8988T (cell line): Measurements from ENCODE around the gene KIF2C.
"Not testable (repeated sequence)": the region's sequence is repeated elsewhere in the genome, so short reads cannot be mapped to it uniquely, and the experiment has no call there.

Experiments
- DNase-seq: peaks from one replicate; pipeline ENCODE4 v3.0.0; 2011

The KIF2C gene

DNA sequence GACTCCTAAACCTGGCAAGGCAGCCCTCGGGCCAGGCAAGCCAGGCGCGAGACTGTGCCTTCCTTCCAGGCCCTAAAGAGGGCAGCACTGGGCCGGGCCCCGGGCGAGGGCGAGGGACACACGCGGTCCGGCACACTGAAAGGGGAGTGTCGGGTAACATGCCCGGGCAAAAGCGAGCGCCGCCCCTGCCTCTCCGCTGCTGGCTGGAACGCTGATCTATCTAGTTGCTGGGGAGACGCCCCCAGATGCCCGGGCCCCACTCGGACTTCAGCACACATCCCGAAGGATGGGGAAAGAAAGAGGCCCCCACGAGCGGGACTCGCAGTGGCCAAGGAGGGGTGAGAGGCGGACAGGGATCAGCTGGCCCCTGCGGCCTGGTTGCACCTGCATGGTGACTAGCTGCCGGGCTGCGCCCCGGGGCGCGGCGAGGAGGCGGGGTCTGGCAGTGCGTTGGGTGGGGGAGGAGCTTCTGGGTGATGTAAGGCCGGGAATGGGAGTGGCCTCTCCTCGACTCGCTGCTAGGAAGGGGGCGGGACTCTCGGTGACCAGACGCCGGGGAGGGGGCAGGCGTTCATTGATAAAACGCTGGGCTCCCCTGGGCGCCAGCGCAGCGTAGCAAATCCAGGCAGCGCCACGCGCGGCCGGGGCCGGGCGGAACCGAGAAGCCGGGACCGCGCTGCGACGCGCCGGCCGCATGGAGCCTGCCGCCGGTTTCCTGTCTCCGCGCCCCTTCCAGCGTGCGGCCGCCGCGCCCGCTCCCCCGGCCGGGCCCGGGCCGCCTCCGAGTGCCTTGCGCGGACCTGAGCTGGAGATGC is 60.3 kb downstream of the KIF2C start, which contains the start of gene PLK3:
Gene PLK3, plus strand, starts transcription at position 608 of the 815 bp plus-strand sequence. Its CDS starts 87 bp downstream, at position 695.
- peak; percentile 84 for DNase-seq

- DNase-seq: no peak
Measured at GRCh38 chr1:44801491-44802305, 62.1 kb downstream of the KIF2C start.

- no peak for DNase-seq
Measured at GRCh38 chr1:44802306-44803061, 62.8 kb downstream of the KIF2C start.

GRCh38 chr1:44803062-44803311 is 63.4 kb downstream of the KIF2C start:
- DNase-seq: no peak

DNA sequence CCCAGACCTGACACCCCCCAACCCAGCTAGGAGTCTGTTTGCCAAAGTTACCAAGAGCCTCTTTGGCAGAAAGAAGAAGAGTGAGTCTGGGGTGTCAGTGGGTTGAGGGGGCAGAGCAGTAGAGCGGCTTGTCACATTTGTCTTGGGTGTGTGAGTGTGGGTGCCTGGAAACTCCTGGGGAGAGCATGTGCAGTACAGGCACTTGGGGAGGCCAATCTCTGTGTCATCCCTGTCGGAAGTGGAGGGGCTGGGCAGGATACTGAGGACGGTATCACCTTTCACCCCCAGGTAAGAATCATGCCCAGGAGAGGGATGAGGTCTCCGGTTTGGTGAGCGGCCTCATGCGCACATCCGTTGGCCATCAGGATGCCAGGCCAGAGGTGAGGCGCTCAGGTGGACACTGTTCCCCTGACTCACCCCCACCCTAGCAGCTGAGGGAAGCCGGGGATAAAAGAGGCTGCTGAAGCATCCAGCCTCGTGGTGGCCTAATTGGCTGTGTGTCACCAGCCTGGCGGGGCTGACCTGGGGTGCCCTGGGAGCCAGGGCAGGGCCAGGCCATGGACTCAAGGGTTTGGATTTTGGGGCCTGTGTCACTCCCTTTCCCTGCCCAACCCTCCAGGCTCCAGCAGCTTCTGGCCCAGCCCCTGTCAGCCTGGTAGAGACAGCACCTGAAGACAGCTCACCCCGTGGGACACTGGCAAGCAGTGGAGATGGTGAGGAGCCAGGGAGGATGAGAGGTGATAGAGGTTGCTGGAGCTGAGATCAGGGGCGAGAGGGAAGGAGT is 63.9 kb downstream of the KIF2C start:
- DNase-seq: no peak

DNA sequence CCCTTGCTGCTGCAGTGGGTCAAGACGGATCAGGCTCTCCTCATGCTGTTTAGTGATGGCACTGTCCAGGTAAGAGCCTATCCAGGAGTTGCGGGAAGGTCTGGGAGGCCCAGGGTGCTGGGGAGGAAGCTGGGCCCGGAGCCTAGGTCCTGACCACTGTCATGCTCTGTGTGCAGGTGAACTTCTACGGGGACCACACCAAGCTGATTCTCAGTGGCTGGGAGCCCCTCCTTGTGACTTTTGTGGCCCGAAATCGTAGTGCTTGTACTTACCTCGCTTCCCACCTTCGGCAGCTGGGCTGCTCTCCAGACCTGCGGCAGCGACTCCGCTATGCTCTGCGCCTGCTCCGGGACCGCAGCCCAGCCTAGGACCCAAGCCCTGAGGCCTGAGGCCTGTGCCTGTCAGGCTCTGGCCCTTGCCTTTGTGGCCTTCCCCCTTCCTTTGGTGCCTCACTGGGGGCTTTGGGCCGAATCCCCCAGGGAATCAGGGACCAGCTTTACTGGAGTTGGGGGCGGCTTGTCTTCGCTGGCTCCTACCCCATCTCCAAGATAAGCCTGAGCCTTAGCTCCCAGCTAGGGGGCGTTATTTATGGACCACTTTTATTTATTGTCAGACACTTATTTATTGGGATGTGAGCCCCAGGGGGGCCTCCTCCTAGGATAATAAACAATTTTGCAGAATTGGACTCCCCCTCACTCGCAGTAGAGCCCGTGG is 65.8 kb downstream of the KIF2C start:
- no peak for DNase-seq

DNA sequence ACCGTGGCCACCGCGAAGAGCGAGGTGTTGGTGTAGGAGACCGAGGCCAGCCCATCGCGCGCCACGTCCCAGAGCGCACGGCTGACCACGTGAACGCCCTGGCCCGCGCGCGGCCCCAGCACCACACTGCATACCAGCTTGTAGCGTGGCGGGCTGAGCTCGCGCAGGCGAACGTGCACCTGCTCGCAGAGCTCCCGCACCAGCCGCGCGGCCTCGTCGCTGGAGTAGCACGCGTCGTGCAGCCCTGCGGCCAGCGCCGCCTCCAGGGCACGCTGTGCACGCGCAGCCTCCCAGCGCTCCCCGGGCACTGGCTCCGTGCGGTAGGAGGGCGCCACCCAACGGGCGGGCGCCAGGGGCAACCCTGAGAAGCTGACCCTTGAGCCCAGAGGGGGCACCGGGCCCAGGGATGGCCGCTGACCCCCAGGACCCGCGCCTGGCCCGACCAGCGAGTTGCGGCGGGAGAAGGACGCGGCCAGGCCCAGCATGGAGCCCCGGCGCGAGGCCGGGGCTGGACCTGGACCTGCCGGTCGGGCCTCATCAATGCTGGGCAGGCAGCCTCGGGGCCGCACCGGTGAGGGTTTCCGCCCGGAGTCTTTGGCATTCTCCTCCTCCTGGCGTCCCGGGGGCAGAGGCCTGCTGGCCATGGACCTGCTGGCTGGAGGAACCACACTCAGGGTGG is 66.5 kb downstream of the KIF2C start:
- DNase-seq: no peak

GRCh38 chr1:44806704-44807363 is 67.2 kb downstream of the KIF2C start, which contains the start of gene DYNLT4:
Gene DYNLT4, minus strand, starts transcription at chr1:44807351. Its CDS starts 683 bp downstream, at chr1:44806668.
- no peak for DNase-seq

DNA sequence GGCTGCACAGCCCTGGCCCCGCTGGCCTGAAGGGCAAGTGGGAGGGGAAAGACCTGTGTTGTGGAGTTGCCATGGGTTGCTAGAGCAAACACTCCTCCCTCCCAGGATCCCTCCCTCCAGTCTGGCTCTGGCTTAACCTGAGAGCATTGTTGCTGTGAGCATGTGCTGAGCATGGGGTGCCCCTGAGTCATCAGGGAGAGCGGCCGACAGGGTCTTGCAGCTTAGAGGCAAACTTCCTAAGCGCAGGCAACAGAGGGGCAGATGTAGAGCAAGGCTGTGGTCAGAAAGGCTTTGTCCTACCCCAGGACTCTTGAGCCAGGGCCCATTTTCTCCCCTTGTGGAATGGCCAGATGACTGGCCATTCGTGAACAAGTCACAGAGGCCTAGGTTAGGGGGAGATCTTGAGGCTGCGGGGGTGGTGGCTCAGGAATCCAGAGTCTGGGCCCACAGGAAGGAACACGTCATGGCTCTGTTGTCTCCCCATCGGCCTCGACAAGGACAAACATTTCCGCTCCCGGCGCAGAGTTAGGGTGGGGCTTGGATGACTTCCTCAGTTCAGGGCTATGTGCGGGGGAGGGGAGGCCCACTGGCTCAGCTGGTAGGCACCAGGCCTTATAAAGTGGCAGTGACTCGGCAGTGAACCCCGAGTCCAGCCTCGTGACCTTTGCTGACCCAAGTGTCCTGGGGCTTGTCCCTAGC is 67.9 kb downstream of the KIF2C start:
- DNase-seq: peak; percentile 85

- no peak for DNase-seq
Measured at GRCh38 chr1:44808063-44808937, 68.7 kb downstream of the KIF2C start, which contains the start of gene BTBD19. Gene BTBD19, plus strand, starts transcription at chr1:44808523. Its CDS starts 298 bp downstream, at chr1:44808821.

GRCh38 chr1:44808938-44809917 is 69.6 kb downstream of the KIF2C start:
- no peak for DNase-seq

- no peak for DNase-seq
Measured at GRCh38 chr1:44810101-44810761, 70.6 kb downstream of the KIF2C start.

DNA sequence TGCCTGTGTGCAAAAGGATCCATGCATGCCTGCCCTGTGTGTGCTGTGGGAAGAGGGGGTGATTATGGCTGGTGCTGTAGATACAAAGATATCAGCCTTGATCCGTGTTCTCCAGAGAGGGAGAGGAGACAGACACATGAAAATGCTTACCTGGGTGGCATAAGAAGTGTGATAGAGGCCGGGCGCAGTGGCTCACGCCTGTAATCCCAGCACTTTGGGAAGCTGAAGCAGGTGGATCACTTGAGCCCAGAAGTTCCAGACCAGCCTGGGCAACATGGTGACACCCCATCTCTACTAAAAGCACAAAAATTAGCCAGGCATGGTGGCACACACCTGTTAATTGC is 71.1 kb downstream of the KIF2C start:
- not testable (repeated sequence) for DNase-seq

GRCh38 chr1:44811234-44811633 is 71.6 kb downstream of the KIF2C start:
- no peak for DNase-seq

GRCh38 chr1:44812822-44813543 is 73.3 kb downstream of the KIF2C start:
- DNase-seq: no peak

GRCh38 chr1:44815926-44816325 is 76.3 kb downstream of the KIF2C start:
- DNase-seq: not testable (repeated sequence)
